COLO829 (cell line): ENCODE results near the gene EPB41L5.
"Not testable (repeated sequence)": the region's sequence is repeated elsewhere in the genome, so short reads cannot be mapped to it uniquely, and the experiment has no call there.

Experiments used
- DNase-seq: peaks from one replicate; pipeline ENCODE4 v3.0.0; 2012; ENCODE audit warnings: low spot score

EPB41L5 gene

GRCh38 chr2:120012771-120013596, at the start of gene EPB41L5:
EPB41L5 (plus strand) TSS chr2:120013077; CDS start chr2:120019085, 6,008 bp downstream.
- peak; percentile 82 for DNase-seq

GRCh38 chr2:119981896-119982295, 31.0 kb upstream of the EPB41L5 start:
- no peak for DNase-seq

GRCh38 chr2:119982506-119982905, 30.4 kb upstream of the EPB41L5 start:
- no peak for DNase-seq

DNA sequence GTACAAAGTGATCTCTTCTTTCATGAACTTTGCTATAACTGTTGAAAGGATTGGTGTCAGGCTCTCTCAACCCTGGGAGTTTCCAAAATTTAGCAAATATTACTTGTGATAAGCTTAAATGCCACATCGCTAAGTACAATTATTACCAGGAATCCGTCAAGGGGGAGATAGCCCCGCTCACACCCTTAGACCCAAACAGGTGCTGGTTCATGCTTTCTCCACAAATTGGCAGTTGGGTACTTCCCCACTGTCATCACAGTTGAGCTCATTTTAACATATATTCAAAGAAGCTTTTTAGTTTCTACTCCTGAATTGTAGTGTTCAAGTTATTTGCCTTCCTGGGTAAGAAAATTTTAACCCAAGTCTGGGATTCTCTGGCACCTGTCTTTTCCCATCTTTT, 29.8 kb upstream of the EPB41L5 start:
- no peak for DNase-seq

DNA sequence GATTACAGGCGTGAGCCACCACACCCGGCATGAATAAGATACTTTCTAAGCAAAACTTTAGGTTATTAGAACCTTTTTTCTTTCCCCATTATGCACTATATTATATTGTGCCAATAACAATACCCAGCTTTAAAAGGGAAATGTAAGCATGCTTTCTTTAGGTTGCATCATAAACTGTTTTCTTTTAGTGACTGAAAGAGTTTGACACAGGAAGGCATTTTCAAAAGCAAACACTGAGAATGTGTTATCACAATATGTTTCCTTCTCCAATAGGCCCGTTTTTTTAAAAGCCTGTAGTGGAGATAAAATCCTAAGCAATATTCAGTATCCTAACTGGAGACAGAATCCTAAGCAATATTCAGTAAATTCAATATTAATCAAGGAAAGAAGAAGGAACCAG, 16.7 kb upstream of the EPB41L5 start:
- no peak for DNase-seq

GRCh38 chr2:119996896-119997891, 15.7 kb upstream of the EPB41L5 start:
- not testable (repeated sequence) for DNase-seq

- DNase-seq = no peak
Measured at GRCh38 chr2:120001471-120001870, 11.4 kb upstream of the EPB41L5 start.

DNA sequence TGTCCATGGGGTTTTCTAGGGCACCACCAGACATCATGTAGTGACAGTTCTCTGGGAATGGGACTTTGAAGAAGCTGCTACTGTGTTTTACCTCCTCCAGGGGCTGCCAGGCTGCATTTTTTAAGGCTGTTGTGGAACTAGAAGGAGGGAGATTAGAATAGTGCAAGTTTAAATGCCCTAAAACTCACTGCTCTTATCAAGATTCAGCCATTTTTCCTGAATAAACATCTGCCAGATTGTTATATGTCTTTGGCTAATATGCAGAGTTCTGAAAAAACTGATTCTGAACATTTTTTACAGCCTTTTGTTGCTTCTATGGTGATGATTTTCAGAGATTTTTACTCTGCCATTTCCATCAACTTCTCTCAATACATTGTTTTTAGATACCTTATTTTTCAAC, 8.6 kb upstream of the EPB41L5 start:
- no peak for DNase-seq

- DNase-seq = no peak
Measured at GRCh38 chr2:120005834-120006521, 6.9 kb upstream of the EPB41L5 start.

DNA sequence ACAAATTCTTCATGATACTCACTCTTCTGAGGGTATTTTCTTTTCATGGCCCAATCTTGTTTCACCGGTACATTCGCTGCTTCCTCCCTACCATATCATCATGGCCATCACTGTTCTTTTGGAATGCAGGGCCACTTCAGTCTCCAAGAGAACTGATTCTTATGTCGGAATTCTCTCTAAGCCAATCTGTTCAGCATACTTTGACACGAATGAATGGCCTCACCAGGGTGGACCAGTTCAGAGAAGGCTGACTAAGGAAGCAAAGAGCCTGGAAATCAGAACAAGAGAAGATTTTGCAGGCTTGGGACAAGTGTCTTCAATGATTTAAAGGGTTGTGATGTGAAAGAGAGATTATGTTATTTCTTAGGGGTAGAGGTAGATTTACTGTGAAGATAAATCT, 5.0 kb upstream of the EPB41L5 start:
- DNase-seq = no peak

GRCh38 chr2:120012363-120012762, 514 bp upstream of the EPB41L5 start:
- no peak for DNase-seq

DNA sequence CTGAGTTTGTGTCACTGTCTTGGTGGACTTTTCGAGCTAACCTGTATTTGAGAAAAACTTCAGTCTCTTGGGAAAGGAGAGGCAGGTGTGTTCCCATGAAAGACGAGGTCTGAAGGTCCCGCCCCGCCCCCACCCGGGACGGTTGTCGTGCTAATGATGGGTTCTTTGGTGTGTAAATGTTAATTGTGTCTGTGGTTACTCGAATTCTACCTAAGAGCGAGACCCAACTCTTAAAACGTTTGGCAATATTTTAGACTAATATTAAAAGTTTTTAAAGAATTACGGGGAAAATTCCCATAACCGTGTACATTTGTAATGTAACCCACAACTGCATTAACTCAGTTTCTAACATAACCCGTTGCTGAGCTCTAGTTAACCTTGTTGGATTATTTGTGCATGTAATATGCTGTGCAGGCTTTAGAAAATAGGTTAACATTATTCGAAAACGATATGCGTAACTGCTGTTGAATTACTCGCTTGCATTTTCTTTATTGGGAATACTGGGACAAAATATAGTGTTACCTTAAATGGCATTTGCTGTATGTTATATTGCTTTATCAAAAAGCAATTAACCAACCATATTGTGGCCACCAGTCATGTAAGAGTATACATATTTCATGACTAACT, 833 bp downstream of the EPB41L5 start:
- no peak for DNase-seq

DNA sequence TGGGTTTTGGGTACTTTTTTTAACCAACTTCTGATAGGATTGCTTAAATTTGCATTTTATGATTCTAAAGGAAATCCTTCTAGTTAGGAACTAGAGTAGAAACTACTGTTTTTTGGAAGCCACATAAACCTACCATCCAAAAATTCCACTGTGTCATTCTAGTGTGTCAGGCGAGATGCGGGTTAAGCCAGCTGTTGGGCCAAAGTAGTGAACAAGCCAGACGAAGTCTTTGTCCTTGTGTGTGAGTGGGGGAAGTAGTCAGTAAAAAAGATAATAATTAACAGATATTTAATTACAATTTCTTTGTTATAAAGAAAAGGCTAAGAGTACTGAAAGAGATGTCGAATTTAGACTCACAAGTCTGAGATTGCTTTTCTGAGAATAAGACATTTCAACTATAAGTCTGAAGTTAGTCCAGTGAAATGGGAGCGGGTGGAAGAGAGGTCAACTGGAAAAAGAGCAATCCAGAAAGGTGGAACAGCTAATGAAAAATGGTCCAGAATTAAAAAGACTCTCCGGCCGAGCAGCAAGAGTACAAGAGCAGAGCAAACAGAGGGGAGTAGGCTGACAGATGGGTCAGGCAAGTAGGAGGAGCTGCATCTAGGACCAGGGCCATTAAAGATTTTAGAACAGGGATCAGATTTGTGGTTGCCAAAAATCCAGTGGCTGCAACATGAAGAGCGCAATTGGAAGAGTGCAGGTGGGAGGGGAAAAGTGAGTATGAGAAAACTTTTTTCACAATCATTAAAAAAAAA, 1.5 kb downstream of the EPB41L5 start:
- DNase-seq = no peak

DNA sequence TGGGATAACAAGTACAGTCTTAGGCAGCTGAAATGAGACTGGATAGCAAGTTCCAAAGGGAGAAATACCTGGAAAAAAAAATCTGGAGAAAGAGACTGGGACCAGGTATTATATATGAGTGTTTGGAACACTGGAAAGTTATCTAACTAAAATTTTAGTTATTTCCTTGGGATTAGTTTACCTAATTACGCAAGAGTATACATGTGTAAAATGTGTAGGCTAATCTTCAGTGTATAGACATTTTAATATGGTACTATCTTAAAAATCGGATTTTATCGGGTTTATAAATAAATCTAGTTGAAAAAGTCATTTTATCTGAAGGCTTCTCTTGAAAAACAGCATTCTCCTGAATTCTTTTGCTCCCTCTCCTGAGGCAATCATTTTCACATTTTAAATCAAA, 3.9 kb downstream of the EPB41L5 start:
- DNase-seq = no peak

DNA sequence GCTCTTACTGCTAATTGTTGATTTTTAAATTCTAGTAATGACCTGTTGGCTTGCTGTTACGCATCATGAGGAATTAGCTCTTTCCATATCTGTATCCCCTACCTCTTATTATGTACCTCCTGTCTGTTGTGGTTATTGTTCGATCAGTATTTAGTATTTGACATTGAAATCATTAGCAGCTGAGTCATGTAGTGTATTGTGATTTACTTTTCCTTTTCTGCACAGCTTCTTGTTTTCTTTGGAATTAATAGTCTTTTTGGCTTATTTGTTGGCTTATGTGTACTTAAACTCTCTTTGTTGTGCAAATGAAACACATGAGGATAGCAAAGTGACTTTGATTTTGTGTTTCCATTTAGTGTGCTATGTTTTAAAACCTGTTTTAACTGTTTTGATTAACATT, 4.3 kb downstream of the EPB41L5 start:
- no peak for DNase-seq

DNA sequence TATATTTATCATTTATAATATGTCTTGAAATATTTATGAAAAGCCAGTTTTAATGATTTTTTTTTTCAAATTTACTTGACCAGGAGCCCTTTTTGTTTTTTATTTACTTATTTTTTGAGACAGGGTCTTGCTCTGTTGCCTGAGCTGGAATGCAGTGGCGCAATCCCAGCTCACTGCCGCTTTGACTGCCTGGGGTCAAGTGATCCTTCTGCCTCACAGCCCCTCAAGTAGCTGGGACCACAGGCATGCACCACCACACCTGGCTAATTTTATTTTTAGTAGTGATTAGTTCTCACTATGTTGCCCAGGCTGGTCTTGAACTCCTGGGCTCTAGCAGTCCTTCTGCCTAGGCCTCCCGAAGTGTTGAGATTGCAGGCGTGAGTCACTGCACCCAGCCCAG, 5.7 kb downstream of the EPB41L5 start:
- DNase-seq = no peak

DNA sequence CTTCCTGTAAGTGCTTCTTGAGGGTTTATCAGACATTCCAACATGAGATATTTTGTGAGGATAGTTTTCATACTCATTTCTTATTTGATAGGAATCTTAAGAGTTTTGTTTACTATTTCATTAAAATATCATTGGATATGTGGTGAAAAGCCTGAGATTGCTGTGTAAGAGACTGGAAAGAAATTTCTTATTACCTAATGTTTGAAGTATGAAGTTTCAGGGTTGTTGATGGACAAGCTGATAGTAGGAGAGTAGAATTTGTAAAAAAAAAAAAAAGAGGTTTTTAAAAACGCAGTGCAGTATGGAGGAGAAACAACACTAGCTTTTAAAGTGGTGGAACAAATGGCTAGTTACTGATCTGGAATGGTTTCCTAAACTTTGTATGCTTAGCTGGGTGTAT, 7.7 kb downstream of the EPB41L5 start:
- DNase-seq = no peak

- not testable (repeated sequence) for DNase-seq
Measured at GRCh38 chr2:120022505-120022904, 9.6 kb downstream of the EPB41L5 start.

DNA sequence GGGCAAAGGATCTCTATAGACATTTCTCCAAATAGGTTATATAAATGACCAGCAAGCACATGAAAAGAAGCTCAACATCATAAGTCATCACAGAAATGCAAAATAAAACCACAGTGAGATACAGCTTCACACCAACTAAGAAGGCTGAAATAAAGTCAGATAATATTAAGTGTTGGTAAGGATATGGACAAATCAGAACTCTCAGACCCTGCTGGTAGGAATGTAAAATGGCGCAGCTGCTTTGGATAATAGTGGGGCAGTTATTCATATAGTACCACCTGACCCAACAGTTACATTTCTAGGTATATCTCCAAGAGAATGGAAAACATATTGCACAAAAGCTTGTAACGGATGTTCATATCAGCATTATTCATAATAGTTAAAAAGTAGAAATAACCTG, 14.0 kb downstream of the EPB41L5 start:
- no peak for DNase-seq

DNA sequence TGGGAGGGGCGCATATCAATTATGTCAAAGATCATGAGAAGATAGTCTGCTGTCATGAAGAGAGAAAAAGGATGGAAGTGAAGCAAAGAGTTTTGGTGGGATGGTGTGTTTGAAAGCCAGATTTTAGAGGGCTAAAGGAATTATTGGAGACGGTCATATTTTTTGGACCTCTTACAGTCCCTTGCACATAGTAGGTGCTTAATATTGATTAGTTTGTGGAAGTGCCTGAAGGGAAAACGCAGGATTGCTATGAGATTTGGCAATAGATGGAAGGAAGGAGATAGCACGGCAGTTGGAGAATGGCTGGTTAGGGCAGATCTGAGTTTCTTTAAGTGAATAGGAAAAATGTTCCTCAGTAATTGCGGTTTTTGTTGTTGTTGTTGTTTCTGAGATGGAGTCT, 15.9 kb downstream of the EPB41L5 start:
- no peak for DNase-seq
